ENCODE measurements around the gene MCRS1.
"Not testable (repeated sequence)": the region's sequence is repeated elsewhere in the genome, so short reads cannot be mapped to it uniquely, and the experiment has no call there.

Gene MCRS1, protein sequence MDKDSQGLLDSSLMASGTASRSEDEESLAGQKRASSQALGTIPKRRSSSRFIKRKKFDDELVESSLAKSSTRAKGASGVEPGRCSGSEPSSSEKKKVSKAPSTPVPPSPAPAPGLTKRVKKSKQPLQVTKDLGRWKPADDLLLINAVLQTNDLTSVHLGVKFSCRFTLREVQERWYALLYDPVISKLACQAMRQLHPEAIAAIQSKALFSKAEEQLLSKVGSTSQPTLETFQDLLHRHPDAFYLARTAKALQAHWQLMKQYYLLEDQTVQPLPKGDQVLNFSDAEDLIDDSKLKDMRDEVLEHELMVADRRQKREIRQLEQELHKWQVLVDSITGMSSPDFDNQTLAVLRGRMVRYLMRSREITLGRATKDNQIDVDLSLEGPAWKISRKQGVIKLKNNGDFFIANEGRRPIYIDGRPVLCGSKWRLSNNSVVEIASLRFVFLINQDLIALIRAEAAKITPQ

DNA sequence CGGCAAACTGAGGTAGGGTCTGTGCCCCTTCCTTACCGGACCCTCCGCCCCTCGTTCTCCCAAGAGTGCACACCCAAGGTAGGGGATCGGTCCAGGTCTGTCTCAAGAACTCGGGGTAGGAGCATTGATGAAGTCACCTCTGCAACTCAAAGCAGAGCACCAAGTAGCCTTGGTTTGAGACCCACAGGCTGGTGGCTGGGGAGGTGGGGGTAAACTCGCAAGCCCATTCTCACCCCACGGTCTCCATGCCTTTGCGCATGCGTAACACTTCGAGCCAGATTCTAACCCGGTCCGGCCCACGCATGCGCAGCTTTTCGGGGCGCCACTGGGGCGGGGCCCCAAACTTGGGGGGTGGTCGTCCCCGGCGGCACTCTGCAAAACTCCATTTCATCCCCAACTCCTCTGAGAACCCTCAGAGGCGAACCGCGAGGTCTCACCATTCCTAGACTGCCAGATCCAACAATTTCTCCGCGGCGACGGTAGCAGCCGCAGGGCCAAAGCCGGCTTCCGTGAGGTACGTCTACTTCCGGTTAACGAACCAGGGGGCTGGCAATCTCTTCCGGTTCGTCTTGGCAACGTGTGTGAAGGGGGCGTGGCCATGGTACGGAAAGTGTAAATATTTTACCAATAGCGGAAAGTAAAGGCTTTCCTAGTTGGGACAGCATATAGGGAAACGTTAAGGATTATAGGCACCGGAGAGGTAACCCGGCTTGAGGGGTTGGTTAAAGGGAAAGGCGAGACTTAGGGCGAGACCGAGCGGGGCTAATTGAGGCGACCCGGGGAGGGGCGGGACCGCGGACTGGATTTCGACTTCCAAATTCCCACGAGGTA, at the start of gene MCRS1:
MCRS1 (minus strand) TSS at position 532 of the 831 bp plus-strand sequence. CDS start 1,411 bp downstream, outside the sequence.
- peak; percentile 77 to 80 for DNase-seq (ENCODE audit: low read depth in 2 of 2)

DNA sequence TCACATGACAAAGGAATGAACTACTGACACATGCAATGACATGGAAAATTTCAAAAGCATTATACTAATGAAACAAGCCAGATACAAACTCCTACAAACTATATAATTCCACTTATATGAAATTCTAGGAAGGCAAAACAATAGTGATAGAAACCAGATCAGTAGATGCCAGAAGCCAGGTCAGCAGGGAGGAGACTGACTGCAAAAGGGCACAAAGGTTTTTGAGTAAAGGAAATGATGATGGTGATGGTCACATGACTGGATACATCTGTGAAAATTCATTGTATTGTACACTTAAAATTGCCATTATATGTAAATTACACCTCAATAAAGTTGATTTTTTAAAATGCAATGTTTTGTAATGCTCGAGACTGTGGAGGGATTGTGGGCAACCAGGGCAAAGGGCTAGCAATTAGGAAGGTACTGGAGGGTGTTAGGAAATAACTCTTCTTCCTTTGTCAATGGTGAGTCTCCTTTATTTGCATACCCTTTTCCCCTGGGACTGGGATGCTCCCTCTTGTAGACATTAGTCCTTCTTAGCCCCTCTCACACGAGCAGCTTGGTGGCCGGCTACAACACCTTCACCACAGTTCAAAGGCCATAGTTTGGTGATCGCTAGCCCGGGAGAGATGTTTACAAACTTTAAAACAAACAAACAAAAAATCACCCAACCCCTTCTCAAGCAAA, 48.7 kb upstream of the MCRS1 start:
- no peak for DNase-seq (ENCODE audit: low read depth in 2 of 2)

DNA sequence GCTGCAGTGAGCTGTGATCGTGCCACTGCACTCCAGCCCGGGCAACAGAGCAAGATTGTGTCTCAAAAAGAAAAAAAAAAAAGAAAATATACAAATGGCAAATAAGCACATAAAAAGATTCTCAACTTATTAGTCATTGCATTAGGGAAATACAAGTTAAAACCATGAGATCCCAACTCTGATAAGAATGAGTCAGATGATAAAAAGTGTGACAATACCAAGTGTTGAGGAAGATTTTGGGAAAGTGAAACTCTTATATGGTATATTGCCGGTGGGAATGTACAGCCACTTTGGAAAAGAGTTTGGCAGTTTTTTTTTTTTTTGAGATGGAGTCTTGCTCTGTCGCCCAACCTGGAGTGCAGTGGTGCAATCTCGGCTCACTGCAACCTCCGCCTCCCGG, 47.8 kb upstream of the MCRS1 start:
- no peak for DNase-seq (ENCODE audit: low read depth in 2 of 2)

DNA sequence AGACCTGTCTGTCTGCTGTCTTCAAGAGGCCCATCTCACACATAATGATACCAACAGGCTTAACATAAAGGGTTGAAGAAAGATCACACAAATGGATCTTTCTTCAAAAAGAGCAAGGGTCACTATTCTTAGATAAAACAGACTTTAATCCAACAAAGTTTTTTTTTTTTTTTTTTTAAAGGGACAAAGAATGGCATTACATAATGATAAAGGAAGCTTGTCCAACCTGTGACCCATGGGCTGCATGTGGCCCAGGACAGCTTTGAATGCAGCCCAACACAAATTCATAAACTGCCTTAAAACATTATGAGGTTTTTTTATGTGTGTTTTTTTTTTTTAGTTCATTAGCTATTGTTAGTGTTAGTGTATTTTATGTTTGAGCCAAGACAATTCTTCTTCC, 44.3 kb upstream of the MCRS1 start:
- DNase-seq (ENCODE audit: low read depth in 2 of 2): no peak

DNA sequence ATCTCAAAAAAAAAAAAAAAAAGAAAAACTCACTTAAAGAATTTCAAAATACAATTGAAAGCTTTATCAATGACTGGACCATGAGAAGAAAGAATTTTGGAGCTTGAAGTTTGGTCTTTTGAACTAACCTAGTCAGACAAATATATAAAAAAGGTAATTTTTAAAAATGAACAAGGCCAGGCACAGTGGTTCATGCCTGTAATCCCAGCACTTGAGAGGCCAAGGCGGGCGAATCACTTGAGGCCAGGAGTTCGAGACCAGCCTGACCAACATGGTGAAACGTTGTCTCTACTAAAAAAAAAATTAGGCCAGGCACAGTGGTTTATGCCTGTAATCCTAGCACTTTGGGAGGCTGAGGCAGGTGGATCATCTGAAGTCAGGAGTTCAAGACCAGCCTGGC, 42.8 kb upstream of the MCRS1 start:
- DNase-seq (ENCODE audit: low read depth in 2 of 2): not testable (repeated sequence)

DNA sequence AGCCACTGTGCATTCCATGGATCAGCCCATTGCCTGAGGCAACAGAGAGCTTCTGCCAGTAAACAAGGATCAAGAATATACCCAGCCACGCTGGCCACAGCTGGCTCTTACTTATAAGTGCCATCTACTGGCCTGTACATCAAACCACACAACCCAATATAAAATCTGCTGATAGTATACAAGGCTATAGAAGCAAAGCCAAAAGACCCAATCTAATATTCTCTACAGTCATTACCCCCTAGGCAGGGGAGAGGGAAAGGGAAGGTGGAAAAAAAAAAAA, 41.9 kb upstream of the MCRS1 start:
- no peak for DNase-seq (ENCODE audit: low read depth in 2 of 2)

DNA sequence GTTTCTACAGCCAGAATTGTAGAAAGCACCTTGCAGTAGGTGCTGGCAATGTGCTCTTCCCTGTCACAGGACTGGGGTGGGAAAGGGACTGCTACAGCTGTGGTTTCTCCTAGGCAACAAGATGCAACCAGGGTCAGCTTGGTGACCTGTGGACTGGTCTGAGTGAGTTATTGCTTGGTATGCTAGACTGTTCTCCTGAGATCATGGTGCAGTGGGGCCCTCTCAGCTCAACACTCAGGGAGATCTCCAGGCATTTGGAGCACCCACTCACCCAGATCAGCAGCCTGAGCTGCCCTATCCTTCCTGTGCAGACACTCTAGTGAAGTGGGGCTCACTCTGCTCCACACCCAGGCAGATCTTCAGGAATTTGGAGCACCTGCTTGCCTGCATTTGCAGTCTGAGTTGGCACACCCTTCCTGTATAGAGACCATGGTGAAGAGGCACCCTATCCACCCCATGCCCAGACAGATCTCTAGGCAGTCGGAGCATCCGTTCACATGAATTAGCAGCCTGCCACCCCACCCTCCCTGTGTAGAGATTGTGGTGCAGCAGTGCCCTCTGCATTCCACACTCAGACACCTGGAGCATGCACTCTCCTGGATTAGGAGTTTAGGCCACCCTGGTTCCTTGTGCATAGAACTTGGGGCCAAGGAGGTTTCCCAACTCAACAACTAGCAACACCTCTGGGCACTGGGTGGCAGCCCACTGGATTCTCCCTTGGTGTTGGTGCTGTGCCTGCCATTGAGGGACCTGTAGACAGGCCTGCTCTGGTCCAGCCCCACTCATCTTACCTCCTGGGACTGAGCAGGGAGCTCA, 41.3 kb upstream of the MCRS1 start:
- DNase-seq (ENCODE audit: low read depth in 2 of 2): no peak

DNA sequence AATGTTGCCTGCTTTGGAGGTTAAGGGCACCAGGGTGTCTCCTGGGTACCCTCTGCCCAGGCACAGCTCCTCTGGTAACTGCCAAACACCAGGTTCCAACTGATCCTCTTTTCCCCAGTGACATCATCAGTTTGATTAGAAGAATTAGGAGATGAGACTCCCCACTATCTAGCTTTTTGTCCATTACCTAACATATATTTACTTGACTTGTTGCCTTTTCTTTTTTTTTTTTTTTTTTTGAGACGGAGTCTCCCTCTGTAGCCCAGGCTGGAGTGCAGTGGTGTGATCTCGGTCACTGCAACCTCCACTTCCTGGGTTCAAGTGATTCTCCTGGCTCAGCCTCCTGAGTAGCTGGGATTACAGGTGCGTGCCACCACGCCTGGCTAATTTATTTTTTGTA, 37.6 kb upstream of the MCRS1 start, which contains the start of gene FAM186B:
FAM186B (minus strand) TSS at position 101 of the 400 bp plus-strand sequence. CDS start 162 bp downstream, outside the sequence.
- DNase-seq (ENCODE audit: low read depth in 2 of 2): not testable (repeated sequence)

DNA sequence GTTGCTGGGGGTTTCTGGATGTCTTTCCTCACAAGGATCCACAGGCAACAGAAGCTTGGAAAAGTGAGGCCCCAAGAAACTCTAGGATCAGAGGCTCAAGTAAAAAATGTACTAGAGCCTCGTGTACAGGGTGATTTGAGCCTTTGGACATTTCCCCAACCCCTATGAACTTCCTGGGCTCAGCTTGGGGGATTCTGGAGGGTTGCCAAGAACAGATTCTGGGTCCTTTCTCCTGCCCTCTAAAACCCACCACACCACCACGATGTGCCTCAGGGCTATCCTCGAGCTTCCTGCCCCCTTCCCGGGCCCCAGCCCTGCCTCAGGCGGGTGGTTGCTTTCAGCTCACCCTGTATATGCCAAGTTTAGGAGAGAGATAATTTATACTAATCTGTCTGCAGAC, 36.9 kb upstream of the MCRS1 start:
- DNase-seq (ENCODE audit: low read depth in 2 of 2): no peak

DNA sequence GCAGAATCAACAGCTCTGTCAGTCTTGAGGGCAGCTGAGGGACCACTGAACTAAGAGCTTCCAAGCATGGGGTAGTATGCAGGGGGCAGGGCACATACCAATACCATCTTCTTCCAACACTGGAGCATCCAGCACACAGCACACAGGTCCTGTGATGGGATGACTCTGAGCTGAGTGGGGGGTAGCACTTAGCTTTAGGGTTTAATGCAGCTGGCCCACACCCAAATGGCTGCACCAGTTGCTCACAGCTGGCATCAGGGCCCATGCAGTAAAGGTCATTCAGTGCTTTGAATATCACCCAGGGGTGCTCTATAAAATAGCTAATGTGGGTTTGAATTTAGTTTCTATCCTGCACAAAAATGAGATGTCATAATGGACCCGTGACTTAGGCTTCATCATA, 35.8 kb upstream of the MCRS1 start:
- DNase-seq (ENCODE audit: low read depth in 2 of 2): no peak

DNA sequence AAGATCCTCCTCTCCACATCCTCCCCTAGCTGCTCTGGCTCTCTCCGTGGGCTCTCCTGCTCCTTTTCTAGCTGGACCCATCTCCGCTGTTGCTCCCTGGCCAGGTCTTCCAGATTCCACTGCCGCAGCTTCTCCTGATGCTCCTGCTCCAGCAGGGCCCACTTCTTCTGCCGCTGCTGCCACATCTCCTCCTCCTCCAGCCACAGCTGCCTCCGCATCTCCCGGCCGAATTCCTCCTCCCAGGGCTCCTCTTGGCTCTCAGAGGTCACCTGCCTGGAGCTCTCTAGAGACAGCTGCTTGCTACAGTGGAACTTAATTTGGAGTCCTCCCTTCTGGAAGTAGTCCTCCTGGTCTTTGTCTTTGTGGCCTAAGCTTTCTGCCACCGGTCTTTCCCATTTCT, 32.0 kb upstream of the MCRS1 start:
- DNase-seq (ENCODE audit: low read depth in 2 of 2): no peak

DNA sequence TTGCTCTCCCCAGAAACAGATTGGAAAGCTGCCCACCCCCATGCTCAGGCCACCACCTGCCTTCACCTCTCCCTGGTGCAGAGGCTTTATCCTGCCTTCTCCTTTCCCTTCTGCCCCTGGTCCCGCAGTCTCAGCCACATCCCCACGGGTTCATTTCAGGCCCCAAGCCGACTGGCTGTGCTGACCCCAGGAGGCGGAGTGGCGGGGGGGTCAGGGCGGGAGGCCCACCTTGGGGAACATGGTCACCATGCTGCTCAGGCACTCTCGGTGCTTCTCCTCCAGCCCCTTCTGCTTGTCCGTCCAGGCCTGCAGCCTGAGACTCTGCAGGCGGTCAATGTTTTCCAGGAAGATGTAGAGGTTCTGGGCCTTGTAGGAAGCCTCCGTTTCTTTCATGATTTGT, 30.6 kb upstream of the MCRS1 start:
- no peak for DNase-seq (ENCODE audit: low read depth in 2 of 2)

DNA sequence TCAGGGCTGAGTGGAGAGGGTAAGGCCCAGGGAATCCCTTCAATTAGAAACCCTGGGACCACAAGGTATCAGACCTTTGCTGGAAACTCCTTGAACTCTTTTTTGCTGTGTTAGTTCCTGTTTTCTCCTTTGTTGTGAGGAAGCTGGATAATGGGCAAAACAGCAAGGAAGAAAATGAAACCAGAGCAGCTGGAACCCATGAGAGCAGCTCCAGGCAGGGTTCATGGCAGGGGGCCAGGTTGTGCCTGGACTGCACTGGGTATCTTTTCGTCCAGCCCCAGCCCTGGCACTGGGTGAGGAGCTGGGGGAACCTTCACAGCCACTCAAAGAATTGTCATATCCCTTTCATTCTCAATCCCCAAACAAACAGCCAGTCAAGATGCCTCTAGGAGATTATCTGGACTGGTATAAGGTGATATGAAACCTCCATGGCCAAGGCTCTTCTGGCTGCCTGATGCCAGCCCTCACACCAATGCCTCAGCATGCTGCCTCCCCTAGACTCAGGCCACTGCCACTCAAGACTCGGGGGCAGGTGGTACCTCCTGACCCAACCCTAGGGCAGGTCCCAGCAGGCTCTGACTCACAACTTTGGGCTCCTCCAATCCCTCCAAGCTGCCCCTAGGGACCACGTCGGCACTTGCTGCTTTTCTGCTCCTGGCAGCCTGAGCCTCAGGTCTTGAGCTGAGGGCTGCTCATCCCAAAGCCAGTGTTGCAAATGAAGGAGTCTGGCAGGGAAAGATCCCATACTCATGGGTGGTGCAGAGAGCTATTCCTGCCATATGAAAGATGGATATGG, 21.0 kb upstream of the MCRS1 start:
- no peak for DNase-seq (ENCODE audit: low read depth in 2 of 2)

DNA sequence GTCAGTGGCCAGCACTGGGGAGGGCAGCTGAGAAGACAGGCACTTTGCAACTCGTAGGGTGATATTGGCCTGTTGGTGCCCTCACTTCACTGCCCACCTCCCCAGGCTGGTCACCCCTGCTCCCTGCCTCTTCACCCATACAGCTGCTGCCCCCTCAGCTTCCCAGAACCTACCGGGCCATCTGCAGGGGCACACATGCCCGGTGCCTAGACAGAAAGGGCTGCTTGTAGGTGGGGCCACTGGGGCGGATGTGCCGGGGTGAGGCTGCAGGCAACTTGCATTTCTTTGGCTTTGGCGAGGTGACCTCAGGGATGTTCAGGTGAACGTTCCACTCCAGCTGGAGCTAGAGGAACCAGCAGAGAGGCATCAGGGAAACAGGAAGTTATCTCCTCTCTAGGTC, 20.3 kb upstream of the MCRS1 start:
- no peak for DNase-seq (ENCODE audit: low read depth in 2 of 2)

DNA sequence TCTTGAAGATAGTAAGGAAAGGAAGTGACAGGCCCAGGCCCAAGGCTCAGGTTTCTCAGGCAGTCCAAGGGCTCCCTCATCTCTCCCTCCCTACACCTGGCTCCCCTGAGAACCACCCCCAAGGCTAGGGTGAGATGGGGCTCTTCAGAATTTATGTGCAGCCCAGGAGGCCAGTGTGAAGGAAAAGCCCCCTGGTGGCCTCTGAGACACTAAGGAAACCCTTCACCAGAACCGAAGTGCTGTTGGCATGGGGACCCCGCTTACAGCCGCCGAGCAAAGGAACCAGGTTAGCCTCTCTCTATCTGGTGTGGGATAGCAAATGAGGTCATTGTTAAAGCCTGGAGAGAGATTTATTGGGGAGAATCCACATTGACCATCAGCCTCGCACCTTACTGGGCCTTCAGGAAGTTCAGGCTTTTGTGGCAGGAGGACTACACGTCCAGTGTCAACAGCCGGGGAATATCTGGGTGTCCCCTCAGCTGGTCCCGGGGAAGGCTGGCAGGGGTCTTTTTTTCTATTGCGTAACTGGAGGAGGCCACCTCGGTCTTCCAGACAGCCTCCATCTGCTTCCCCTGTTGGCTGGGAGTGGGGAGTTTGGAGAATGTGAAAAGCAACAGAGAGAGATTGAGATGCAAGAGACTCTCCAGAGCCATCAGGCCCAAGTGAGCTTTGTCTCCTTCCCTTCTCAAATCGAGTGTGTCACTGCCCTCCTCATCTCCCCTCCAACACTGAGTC, 19.4 kb upstream of the MCRS1 start:
- no peak for DNase-seq (ENCODE audit: low read depth in 2 of 2)

DNA sequence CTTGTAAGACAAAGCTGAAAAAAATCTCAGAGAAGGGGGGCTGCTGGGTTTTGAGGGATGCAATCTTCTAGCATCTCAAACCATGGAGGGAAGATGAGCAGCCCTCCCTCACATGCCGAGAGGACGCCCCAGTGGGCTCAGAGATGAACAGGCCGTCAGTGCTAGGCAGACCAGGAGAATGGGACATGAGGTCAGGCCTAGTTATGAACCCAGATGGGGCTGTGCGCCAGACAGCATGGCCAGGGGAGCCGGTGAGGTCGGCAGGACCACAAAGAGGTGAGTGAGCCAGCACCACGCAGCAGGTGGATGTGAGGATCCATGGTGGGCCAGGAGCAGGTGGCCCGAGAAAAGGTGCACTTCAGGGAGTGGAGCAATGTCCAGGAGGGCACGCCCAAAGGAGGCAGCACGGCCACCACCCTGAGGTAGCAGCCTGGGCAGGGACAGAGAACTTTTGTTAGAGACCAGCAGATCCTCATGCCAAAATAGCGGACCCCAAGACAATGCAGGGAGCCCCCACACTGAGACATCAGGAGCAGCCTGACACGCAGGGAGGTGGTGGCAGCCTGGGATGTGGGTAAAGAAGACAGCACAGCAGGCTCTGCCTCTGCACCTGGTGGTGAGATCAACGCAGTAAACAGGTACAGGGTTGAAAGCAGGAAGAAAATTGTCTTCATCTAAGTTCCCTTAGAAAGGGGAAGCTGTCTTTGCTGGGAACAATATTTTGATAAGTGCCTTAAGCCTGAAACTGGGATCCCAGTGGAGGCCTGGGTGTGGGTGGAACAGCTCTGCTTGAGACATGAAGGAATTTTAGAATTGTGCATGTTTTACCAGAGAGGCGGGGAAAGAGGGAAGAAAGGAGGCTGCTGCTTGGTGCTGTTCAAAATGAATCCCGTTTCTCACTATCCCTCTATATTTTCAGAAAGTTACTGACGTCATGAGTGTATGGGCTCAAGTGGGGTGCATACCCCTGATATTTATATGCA, 17.8 kb upstream of the MCRS1 start:
- no peak for DNase-seq (ENCODE audit: low read depth in 2 of 2)

DNA sequence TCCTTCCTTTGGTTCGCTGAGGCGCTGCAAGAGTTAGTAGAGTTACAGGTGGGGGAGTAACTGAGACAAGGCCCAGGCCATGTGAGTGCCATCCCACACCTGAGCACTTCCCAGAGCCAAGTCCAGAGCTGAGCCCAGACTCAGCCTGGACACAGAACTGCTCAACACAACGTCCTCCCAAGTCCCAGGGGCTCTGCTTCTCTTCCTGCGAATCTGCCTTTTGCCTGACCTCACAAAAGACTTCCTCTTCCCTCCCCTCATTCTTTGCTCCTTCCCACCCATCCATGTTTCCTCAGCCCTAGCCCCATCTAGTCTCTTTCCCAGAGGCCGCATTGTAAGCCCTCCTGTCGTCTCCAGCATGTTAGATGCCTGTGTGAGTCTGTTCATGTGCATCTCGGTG, 16.6 kb upstream of the MCRS1 start:
- no peak for DNase-seq (ENCODE audit: low read depth in 2 of 2)

DNA sequence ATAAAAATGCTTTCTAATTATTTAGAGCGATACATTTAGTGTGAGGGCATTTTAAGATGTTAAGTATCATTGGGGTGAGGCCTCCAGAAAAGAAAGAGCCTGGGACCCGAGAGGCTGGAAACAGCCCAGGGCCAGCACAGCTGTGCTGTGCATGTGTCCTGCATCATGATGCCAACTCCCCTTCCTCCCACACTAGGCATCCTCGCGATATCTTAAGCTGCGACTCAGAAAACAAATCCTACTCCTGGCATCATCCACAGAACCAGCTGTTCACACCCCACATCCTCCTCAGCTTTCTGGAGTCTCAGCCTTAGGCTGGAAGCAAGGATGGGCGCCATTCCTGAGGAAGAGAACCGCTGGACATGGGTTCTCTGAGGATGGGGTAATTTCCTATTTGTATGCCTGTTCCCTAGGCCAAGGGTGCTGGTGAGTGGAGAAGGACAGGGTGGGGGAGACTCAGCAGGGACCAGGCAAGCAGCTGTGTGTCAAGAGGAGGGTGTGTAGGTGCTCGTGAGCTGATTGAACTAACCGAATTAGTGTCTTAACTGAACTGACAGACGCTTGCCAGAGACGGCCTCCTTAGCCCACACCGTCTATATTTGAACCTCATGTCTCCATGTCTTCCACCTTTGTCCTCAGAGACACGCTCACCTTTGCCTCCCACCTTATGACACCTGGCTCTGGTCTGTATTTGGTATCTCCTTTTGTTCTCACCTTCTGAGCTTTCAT, 15.6 kb upstream of the MCRS1 start:
- DNase-seq (ENCODE audit: low read depth in 2 of 2): no peak

Data from stimulated activated CD8-positive, alpha-beta memory T cell treated with anti-CD3 and anti-CD28 coated beads, Interleukin-2, amount 100 ng/mL, for 48 hours (primary cell).